HG02642 (cell line): ENCODE data around the gene ACY1.

ENCODE experiments used
- ATAC-seq: cut with Tn5 transposase; IDR thresholded peaks from one replicate; pipeline ENCODE4 v1.9.1; 2021; ENCODE audit warnings: mild to moderate bottlenecking; ENCODE audit not compliant: unreplicated experiment, poor library complexity

The ACY1 gene

DNA sequence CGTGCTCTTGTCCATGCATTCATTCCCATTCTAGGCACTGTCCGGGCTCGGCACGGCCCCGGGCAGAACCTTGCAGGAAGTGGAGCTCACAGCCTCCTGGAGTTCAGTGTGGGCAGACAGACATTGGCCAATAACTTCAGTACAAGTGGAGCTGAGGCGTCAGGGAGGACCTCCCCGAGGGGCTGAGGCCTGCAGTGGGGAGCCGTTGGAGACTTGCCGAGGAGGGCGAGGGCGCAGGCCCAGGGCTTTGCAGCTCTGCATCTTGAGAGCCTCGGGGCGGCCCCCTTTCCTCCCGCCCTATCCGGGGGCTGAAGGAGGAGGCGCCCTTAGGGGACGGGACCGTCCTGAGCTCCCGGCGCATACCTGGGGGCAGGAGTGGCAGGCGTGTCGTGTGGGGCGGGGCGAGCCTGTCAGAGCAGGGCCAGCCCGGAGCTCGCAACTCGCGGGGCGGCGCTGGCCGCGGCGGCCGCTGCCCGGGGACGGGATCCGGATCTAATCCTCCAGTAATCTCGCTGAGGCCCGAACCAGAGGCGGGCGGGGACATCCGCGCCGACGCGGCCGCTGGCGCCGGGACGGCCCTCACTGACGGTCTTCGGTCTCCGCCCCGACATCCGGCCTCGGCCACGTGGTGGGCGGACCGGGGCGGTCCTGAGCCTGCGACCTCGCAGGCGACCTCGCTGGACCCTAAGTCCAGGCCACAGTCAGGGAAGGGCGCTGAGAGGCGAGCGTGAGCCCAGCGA is at the start of gene ACY1:
Gene ACY1 (plus strand): TSS at position 698 of the 740 bp plus-strand sequence. CDS start 530 bp downstream, outside the sequence.
- peak; percentile 72 for ATAC-seq

DNA sequence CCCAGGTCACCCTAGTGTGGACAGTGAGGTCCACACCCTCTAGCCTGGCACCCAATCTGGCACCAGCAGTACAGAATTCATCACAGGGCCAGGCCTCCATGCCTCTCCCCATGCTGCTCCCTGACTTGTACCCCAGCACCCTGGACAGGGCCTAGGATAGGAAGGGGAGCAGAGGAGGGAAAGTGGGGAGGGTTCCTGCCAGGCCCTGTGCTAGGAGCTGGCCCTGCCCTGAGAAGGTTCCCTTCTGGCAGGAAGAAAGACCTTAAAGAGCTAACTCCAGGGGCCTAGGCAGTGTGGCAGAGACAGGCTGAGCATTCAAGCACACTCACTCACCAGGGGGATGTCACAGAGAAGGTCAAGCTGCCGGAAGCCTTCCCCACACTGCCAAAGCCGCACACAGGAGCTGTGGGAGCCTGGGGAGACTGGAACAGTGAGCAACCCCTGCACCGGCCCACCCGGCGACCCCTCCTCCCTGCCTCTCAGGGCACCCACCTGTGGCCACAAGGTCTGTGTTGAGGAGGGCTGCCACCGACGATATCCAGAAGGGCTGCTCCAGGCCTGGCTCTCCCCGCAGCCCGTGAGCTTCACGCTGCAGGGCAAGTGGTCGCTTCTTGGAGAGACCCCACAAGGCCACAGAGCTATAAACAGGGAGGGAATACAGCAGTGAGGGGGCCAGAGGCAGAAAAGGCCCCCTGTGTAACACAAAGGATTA is 49.0 kb upstream of the ACY1 start:
- no peak for ATAC-seq

DNA sequence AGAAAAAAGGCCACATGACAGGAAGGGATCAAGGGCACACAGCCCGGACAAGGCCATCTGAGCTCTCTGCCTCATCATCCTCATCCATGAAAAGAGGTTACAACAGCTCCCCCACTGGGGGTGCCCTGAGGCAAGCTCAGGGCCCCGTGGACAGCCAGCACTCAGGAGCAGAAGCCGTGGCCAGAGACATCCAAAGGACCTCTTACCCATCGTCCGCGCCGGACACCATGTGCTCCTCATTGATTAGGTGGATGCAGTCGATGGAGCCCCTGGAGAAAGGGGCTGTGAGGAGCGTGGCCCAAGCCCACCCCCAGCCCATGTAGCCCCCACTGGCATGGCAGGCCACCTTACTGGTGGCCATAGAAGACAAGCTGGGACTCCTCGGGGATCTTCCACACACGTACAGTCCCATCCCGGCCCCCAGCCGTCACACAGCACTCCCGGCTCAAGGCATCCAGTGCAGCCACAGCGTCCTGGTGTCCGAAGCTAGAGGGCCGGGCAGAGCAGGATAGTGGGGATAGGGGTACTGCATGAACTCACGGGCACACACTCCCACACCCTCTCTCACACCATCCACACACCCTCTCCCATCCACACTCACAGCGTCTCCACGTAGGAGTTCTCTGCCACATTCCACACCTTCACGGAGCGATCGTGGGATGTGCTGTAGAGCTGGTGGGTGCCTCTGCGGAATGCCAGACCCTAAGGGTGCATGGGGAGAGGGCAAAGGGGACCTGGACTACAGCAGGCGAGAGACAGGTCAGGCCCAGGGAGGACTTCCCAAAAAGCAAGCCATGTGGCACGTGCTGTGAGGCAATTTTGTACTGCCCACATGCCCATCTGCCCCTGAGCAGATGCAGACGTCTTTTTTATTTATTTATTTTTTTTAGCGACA is 48.1 kb upstream of the ACY1 start:
- no peak for ATAC-seq

DNA sequence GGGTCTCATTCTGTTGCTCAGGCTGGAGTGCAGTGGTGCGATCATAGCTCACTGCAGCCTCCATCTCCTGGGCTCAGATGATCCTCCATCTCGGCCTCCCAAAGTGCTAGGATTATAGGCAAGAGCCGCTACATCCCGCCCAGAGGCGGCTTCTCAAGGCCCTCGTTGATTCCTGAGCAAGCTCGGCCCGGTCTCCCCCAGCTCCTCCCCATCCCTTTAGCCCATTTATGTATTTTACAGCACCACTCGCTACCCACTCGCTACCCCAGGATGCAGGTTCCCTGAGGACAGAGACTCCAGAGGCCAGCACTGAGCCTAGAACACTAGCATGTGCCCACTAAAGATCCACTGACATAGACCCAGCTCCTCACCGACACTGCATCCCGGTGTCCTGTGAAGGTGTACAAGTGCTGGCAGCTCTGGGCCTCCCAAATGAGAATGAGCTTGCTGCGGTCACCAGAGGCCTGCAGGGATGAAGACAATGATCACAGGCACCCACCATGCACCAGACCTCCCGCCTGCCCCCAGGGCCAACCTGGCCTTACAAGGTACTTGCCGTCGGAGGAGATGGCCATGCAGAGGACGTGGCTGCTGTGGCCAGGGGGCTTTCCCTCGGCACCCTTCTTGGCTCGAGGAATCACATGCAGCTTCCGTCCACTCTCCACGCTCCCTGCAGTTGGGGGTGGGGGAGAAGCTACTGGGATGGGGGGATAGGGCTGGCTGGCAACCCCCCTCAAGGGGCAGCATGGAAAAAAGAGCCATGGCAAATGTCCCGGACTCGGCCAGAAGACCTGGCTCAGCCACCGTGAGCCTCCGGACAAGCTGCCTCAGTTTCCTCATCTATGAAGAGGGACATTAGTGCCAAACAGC is 47.2 kb upstream of the ACY1 start:
- ATAC-seq, result no peak

DNA sequence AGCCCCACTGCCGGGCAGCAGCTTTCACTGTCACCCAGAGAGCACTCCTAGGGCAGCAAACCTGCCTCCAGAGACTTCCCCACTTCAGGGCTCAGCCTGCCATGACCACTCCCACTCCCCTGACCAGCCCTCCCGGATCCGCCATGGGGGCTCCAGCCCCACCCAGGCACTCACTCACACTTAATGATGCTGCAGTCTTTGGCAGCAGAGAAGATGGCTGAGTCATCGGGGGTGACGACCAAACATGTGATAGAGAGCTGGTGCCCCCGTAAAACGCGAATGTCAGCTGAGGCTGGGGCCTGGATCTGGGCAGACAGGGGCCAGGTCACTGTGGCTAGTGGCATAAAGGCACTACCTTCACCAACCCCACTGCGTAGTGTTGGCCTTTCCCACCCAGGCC is 46.3 kb upstream of the ACY1 start:
- no peak for ATAC-seq

DNA sequence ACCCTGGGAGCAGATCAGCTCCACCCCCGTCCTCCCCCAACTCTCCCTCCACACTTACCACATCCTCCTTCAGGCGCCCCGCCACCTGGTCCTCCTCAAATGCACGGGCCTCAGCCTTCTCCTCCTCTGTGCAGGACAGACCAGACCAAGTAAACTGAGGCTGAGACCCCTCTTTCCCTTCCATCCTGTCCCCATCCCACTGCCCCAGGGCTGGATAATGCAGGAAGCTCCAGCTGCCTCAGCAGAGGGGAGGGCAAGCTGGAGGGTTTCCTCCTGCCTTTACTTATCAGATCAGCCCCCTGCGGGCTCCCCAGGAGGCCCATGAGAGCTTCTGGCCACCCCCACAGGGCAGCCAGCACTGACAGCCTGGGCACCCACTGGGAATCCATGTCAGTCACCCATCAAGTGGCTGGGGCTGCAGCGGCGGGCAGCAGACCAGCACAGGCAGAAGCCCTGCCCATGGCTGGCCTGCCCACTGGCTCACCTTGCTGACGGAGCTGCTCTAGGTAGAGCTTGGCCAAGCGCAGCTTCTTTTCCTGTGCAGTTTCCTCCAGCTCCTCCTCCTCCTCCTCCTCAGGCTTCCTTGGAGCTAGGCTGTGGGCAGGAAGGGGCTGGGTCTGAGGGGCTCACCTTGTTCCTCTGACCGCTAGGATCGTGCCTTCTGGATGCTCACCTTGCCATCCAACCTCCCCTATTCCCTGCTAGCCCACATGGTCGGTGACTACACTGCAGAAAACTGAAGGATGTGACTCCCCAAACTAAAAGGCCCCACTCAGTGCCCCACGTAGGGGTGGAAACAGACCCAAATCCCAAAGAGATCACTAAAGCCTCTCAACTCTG is 45.5 kb upstream of the ACY1 start:
- ATAC-seq, result no peak

DNA sequence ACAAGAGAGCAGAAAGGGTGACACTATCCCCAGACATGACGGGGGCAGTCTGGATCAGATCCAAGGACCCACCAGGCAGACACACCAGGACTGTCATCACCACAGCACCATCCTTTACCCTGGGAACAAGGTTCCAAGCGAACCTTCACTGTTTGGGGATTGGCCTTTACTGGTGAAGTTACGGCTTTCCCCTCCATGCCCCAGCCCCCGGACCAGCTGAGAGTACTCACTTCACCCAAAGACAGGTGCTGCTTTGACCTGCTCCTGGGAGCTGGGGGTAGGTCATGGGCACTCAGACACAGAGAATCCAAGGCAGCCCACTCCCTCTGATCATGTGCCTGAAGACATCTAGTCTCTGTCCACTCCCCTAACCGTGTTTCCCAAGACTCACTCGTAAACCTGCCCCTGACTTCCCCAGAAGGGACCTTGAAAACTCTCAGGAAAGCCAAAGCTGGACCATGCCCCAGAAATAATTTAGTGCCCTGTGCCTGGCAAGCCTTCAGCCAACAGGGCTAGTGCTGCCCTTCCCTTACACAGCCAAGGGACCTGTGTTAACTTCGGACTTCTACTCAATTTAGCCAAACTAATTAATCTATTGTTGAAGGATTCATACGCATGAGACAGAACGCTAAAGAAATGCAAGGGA is 44.4 kb upstream of the ACY1 start:
- no peak for ATAC-seq

DNA sequence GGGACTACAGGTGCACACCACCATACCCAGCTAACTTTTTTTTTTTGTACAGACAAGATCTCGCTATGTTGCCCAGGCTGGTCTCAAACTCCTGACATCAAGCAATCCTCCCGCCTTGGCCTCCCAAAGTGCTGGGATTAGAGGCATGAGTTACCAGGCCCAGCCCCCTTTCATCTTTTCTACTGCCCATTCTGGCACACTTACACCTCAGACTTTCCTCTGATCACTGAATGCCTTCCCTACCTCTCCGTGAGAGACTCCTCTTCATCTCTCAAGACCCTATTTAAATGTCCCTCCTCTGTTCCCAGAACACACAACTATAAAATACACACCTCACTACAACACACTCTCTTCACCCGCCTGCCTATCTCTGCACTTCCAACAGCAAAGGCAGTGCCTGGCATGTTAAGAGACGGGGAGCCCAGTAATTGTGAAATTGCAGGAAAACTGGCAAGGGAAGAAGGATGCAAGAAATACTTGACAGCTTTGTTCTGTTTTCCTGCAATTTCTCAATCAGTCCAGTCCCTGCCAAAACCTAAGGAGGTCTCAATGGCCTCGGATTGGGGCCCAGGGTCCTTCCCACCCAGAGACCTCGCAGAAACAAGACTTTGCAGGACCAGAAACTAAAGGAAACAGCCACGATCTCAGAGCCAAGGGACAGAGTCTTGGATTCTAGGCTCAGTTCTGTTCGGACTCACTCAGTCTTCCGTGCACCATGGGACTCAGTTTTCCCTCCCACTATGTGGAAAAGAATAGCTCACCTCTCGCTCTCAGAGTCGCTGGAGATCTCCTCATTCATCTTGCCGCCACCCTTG is 42.5 kb upstream of the ACY1 start:
- no peak for ATAC-seq

DNA sequence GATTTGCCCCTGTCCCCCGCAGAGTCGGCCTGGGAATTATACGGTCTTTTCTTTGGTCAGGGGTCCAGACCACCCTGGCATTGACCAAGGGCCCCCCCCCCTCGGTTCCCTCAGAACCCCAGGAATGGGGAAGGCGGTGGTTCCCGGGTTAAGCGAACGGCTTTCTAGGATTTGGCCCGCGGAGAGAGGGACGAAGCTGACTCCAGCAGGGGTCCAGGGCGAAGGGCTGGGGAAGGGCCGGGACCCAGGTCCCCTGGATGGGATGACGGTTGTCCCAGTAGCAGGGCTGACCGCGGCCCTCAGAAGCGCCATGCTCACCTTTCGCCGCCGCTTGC is 41.9 kb upstream of the ACY1 start:
- ATAC-seq, result no peak

DNA sequence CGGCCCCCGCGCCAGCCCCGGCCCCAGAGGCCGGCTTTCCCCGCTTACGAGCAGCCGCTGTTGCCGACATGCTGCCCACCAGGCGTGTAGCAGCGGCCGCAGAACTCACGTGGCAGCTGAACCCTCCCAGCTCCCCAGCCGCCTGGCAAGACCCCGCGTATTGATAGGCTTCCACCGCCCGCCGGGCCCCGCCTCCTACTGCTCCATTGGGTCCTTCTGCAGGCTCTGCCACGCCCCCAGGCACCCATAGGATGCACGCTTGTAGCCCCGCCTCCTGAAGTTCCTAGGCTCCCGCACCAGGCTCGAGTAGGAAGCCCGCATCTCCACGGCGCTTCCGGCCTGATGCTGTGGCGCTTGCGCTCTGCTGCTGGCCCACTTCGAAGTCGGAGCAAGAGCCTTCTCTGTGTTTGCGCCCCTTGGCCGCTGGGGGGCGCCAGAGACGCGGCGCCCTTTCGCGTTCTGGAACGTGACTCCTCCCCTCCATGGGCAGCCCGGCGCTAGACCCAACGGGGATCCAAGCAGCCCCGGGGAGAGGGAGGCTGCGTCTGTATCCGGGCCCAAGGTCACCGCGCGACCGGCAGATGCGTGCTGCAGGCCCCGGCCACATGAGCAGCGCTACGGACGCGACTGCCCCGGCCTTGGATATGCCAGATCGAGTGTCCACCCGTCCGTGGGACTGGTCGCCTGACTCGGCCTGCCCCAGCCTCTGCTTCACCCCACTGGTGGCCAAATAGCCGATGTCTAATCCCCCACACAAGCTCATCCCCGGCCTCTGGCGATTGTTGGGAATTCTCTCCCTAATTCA is 41.3 kb upstream of the ACY1 start, which contains the start of the genes PARP3 and RRP9:
Gene PARP3 (plus strand): TSS at position 566 of the 805 bp plus-strand sequence. CDS start 993 bp downstream, outside the sequence.
Gene RRP9 (minus strand): TSS at position 107 of the 805 bp plus-strand sequence. CDS start 37 bp downstream, at position 70.
- ATAC-seq, result peak; percentile 93

DNA sequence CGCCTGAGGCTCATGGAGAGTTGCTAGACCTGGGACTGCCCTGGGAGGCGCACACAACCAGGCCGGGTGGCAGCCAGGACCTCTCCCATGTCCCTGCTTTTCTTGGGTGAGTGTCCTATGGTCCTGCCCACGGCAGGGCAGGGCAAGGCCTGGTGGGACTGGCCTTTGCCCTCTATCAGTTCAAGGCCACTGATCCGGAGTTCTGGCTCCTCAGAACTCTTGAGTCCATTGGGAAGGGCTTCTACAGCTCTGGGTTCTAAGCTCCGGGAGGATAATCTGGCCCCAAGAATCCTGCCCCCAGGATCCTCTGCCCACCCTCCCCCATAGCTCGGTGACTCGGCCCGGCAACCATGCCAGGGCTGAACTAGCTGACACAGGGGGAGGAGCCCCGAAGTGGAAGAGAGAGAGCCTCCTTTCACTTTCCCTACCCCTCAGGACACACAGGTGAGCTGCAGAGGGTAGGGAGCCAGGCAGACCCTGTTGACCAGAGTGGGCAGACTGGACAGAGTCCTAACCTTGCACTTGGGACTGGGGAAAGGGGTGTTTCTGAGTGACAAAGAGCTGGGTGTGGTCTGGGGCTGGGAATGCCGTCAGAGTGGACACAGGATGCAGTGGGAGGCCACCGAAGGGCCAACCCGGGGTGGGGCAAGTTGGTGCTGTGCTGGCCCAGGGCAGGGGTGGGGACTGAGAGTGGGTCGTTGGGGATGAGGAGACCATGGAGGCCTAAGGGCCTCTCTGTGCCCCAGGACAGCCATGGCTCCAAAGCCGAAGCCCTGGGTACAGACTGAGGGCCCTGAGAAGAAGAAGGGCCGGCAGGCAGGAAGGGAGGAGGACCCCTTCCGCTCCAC is 40.5 kb upstream of the ACY1 start:
- ATAC-seq, result peak; percentile 23

DNA sequence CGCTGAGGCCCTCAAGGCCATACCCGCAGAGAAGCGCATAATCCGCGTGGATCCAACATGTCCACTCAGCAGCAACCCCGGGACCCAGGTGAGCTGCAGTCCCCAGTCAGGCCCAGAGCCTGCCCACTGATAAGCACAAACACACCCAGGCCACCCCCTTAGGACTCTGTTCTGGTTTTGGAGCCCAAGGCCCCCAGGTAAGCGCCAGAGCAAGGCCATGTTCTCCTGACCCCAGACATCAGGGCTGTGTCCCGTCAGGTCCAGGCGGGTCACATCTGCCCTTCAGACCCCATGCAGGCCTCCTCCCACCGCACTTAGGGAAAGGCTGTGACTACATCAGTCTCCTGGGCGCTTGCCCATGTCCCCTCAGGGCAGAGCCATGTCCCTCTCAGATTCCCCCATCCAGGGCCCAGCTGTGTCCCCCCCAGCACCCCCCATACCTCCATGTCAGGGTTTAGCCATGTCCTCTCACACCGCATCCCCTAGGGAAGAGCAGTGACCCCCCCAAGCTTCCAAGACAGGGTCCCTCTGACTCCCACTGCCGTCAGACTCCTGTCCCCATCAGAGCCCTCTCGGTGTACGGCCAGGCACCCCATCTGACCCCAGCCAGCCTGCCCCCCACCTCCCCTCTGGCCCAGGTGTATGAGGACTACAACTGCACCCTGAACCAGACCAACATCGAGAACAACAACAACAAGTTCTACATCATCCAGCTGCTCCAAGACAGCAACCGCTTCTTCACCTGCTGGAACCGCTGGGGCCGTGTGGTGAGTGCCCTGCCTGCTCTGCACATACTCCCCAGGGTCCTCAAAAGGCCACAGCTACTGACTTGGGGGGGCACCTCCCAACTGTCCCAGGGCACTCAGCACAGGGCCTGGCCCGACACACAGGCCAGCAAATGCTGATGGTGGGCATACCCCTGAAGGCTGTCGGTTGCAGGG is 39.6 kb upstream of the ACY1 start:
- no peak for ATAC-seq

DNA sequence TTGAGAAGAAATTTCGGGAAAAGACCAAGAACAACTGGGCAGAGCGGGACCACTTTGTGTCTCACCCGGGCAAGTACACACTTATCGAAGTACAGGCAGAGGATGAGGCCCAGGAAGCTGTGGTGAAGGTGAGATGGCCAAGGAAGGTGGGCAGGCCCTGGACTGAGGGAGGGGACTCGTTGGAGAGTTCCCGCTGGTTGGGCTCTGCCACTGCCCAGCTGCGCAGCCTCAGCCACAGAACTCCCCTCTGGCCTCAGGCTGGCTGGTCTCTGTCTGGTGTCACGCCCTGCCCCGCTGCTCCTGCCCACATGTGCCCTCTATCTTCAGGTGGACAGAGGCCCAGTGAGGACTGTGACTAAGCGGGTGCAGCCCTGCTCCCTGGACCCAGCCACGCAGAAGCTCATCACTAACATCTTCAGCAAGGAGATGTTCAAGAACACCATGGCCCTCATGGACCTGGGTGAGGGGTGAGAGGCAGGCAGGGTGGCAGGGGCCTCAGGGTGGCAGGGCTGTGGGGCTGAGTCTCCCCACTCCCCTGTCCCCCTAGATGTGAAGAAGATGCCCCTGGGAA is 38.8 kb upstream of the ACY1 start:
- no peak for ATAC-seq

DNA sequence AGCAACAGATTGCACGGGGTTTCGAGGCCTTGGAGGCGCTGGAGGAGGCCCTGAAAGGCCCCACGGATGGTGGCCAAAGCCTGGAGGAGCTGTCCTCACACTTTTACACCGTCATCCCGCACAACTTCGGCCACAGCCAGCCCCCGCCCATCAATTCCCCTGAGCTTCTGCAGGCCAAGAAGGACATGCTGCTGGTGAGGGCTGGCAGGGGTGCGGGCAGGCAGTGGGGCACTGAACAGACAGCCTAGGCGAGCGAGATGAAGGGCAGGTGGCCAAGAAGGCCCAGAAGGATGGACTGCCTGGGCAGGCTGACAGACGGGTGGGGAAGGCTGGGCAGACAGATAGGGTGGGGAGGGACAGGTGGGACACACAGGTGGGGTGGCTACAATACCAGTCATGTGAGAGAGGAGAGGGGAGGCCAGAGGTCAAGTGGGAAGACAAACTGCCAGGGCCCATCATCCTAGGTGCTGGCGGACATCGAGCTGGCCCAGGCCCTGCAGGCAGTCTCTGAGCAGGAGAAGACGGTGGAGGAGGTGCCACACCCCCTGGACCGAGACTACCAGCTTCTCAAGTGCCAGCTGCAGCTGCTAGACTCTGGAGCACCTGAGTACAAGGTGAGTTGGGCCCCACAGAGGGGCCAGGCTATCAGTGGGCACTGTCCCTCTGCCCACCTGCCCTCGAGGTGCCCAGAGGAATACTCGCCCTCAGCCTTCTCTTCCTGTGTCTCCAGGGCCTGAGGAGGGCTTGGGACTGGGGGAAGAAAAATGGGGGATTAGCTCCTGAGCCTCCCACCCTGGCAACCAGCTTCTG is 38.1 kb upstream of the ACY1 start:
- ATAC-seq, result no peak
